GM18499 (cell line): ENCODE results near the gene DHRS12.

ENCODE experiments used
- ATAC-seq: cut with Tn5 transposase; IDR thresholded peaks from one replicate; pipeline ENCODE4 v1.9.1; 2021; ENCODE audit warnings: moderate number of reproducible peaks; ENCODE audit not compliant: insufficient read depth, unreplicated experiment

Gene DHRS12

GRCh38 chr13:51733374-51734298 lies 70.3 kb downstream of the DHRS12 start:
- ATAC-seq: no peak

- ATAC-seq: no peak
Measured at GRCh38 chr13:51731759-51732158, 72.2 kb downstream of the DHRS12 start.

GRCh38 chr13:51730927-51731326 lies 73.0 kb downstream of the DHRS12 start:
- no peak for ATAC-seq

GRCh38 chr13:51729866-51730553 lies 74.0 kb downstream of the DHRS12 start:
- ATAC-seq: no peak

GRCh38 chr13:51728972-51729371 lies 75.0 kb downstream of the DHRS12 start:
- no peak for ATAC-seq

- ATAC-seq: no peak
Measured at GRCh38 chr13:51728275-51728673, 75.7 kb downstream of the DHRS12 start.

GRCh38 chr13:51727634-51728274 lies 76.2 kb downstream of the DHRS12 start:
- no peak for ATAC-seq

- ATAC-seq: no peak
Measured at GRCh38 chr13:51726446-51727193, 77.3 kb downstream of the DHRS12 start.

DNA sequence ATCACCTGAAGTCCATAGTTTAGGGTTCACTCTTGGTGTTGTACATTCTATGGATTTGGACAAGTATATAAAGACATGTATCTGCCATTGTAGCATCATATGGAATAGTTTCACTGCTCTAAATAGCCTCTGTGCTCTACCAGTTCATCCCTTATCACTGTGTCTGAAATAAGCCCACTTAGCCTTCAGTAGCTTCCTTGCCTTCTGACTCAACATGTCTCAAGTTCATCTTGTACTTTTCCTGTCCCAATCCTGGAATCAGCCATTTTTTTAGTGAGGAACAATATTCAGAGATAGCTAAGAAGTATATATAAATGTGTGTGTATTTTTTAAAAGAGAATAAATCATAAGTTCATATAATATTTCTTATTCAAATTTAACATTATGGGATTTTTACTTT lies 79.2 kb downstream of the DHRS12 start:
- ATAC-seq: no peak

- no peak for ATAC-seq
Measured at GRCh38 chr13:51723529-51723928, 80.4 kb downstream of the DHRS12 start.

DNA sequence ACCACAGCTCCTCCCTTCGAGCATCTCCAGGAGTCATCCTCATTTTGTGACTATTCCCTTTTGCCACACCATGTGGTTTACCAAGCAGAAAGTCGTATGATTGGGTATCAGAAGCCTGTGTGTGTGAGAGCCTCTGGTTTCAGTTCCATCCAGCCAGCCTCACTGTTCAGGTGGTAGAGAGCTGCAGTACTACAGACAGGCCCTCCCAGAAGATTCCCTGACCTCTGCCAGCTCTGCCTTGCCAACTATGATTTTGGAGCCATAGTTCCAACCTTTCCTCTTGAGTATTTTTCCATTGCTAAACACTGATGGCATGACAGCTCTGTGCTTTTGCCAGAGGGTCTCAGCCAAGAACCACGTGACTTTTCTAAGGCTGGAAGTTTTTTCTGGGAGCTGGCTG lies 82.5 kb downstream of the DHRS12 start:
- ATAC-seq: no peak

GRCh38 chr13:51719394-51719793 lies 84.6 kb downstream of the DHRS12 start:
- no peak for ATAC-seq
